ENCODE data around the gene PRKCH.

The PRKCH gene

DNA sequence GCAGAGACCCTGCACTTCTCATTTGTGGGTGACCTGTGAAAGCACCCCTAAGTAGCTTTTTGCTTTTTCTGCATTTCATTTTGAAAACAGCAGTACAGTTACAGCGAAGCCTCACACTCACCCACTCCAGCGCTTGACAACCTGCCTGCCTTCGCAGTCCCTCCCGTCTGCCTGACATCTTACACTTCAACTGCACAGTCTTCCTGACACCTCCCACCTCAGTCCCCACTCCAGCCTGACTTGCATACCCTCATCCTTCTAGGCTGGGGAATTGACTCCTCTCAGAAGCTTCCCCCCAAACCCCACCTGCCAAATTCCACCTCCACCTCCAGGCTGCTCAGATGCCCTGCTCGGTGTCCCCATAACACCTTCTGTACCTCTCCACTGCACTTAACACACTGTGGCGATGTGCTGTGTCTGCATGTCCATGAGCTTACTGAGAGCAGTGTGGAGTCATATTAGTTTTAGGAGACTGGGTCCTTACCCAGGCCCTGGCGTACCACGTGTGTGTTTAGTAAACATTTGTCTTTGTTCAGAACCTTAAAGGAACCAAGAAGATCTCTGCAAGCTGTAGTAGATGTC lies 159.4 kb downstream of the PRKCH start:
- Histone ChIP-seq H3K4me2 (ENCODE audit: low read length) (no peak overlapping the region), H3K27me3 (ENCODE audit: control insufficient read depth, insufficient read depth, low read length) (no peaks in the 10 kb centered on the region), H3K9me3 (replicated peaks; ENCODE audit: low read length) (no peaks in the 10 kb centered on the region), H3K9ac (ENCODE audit: low read depth, low read length) (no peak overlapping the region), H3K36me3 (ENCODE audit: insufficient read depth, low read length) (no peaks in the 10 kb centered on the region), H3K4me3 (ENCODE audit: low read length) (no peak overlapping the region), H3K4me1 (ENCODE audit: control insufficient read depth, insufficient read depth, low read length) (peaks cover 34% of the 10 kb centered on the region)

GRCh38 chr14:61481701-61482100 lies 160.3 kb downstream of the PRKCH start:
- no peak overlapping the region for H3K4me2 ChIP-seq (ENCODE audit: low read length)
- H3K4me1 ChIP-seq (ENCODE audit: control insufficient read depth, insufficient read depth, low read length), result peaks cover 25% of the 10 kb centered on the region

DNA sequence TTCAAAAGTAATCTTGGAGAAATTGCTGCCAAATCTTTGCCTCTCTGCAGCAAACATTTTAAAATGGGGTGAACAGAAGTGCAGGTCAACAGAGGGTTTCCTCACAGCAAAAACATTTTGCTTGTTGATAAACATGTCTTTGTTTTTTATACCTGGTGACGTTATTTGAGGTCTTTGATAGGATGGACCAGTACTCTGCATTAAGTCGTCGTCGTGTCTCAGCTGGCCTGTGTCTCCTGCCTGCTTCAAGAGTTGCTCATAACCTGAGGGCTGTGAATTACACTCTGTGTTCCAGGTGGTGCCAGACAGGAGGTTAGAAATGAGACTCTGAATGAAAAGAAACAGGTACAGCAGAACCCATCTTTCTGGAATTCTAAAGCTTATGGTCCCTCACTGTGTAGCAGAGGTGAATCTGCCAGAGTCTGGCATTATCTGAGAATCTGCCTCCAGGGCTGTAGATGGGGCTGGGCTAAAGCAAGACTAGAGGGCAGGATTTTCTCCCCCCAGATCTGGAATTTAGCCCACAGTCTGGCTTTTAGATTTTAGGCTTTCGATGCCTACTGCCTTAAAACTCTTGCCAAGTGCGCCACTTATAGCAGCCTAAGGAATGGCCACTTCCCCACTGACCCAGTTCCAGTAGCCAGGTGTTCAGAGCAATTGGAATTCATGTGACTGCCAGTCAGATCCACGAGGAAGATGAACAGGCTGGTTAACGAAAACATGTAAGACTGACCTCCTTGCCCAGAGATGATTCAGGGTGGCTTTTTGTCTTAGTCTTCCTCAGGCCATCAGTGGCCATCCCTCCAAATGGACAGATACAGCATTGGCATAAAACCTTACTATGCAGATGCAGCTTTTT lies 161.2 kb downstream of the PRKCH start:
- Histone ChIP-seq H3K27me3 (ENCODE audit: control insufficient read depth, insufficient read depth, low read length) (no peaks in the 10 kb centered on the region), H3K4me3 (ENCODE audit: low read length) (no peak overlapping the region), H3K9ac (ENCODE audit: low read depth, low read length) (no peak overlapping the region), H3K9me3 (replicated peaks; ENCODE audit: low read length) (no peaks in the 10 kb centered on the region), H3K4me2 (ENCODE audit: low read length) (no peak overlapping the region), H3K4me1 (ENCODE audit: control insufficient read depth, insufficient read depth, low read length) (peaks cover 18% of the 10 kb centered on the region), H3K36me3 (ENCODE audit: insufficient read depth, low read length) (no peaks in the 10 kb centered on the region)

More at GRCh38 chr14:61481701-61482100, 160.3 kb downstream of the PRKCH start:
- Histone ChIP-seq H3K36me3 (ENCODE audit: insufficient read depth, low read length) (no peaks in the 10 kb centered on the region), H3K9ac (ENCODE audit: low read depth, low read length) (no peak overlapping the region), H3K27me3 (ENCODE audit: control insufficient read depth, insufficient read depth, low read length) (no peaks in the 10 kb centered on the region), H3K9me3 (replicated peaks; ENCODE audit: low read length) (no peaks in the 10 kb centered on the region), H3K4me3 (ENCODE audit: low read length) (no peak overlapping the region)

- no peak overlapping the region for H3K4me3 ChIP-seq (ENCODE audit: low read length)
- no peak overlapping the region for H3K9ac ChIP-seq (ENCODE audit: low read depth, low read length)
- no peak overlapping the region for H3K4me2 ChIP-seq (ENCODE audit: low read length)
- H3K27me3 ChIP-seq (ENCODE audit: control insufficient read depth, insufficient read depth, low read length), result no peaks in the 10 kb centered on the region
- no peaks in the 10 kb centered on the region for H3K9me3 ChIP-seq (replicated peaks; ENCODE audit: low read length)
- H3K36me3 ChIP-seq (ENCODE audit: insufficient read depth, low read length), result no peaks in the 10 kb centered on the region
- peaks cover 9% of the 10 kb centered on the region for H3K4me1 ChIP-seq (ENCODE audit: control insufficient read depth, insufficient read depth, low read length)
Measured at GRCh38 chr14:61483476-61483875, 162.1 kb downstream of the PRKCH start.

GRCh38 chr14:61484031-61484430 lies 162.7 kb downstream of the PRKCH start:
- no peak overlapping the region for H3K4me3 ChIP-seq (ENCODE audit: low read length)
- no peaks in the 10 kb centered on the region for H3K27me3 ChIP-seq (ENCODE audit: control insufficient read depth, insufficient read depth, low read length)
- peaks cover 6% of the 10 kb centered on the region for H3K4me1 ChIP-seq (ENCODE audit: control insufficient read depth, insufficient read depth, low read length)
- no peaks in the 10 kb centered on the region for H3K36me3 ChIP-seq (ENCODE audit: insufficient read depth, low read length)
- no peak overlapping the region for H3K9ac ChIP-seq (ENCODE audit: low read depth, low read length)
- no peaks in the 10 kb centered on the region for H3K9me3 ChIP-seq (replicated peaks; ENCODE audit: low read length)
- H3K4me2 ChIP-seq (ENCODE audit: low read length), result no peak overlapping the region

- H3K9ac ChIP-seq (ENCODE audit: low read depth, low read length), result no peak overlapping the region
- no peaks in the 10 kb centered on the region for H3K27me3 ChIP-seq (ENCODE audit: control insufficient read depth, insufficient read depth, low read length)
- H3K36me3 ChIP-seq (ENCODE audit: insufficient read depth, low read length), result no peaks in the 10 kb centered on the region
- peaks cover 3% of the 10 kb centered on the region for H3K4me1 ChIP-seq (ENCODE audit: control insufficient read depth, insufficient read depth, low read length)
- H3K9me3 ChIP-seq (replicated peaks; ENCODE audit: low read length), result no peaks in the 10 kb centered on the region
- no peak overlapping the region for H3K4me2 ChIP-seq (ENCODE audit: low read length)
- H3K4me3 ChIP-seq (ENCODE audit: low read length), result no peak overlapping the region
Measured at GRCh38 chr14:61484826-61485584, 163.6 kb downstream of the PRKCH start.

DNA sequence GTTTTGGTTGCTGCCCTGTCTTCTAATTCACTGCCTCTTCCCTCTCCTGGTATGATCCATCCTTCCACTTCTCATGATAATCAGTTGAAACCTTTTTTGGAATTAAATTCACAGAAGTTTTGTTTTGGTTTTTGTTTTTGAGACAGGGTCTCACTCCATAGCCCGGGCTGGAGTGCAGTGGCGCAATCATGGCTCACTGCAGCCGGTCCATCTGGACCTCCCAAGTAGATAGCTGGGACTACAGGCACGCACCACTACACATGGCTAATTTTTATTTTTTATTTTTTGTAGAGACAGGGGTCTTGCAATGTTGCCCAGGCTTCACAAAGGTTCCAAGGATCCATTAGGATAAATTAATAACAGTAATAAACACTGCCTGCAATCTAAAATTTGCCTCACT lies 164.3 kb downstream of the PRKCH start:
- Histone ChIP-seq H3K36me3 (ENCODE audit: insufficient read depth, low read length) (no peaks in the 10 kb centered on the region), H3K4me1 (ENCODE audit: control insufficient read depth, insufficient read depth, low read length) (no peaks in the 10 kb centered on the region), H3K4me3 (ENCODE audit: low read length) (no peak overlapping the region), H3K27me3 (ENCODE audit: control insufficient read depth, insufficient read depth, low read length) (no peaks in the 10 kb centered on the region), H3K4me2 (ENCODE audit: low read length) (no peak overlapping the region), H3K9me3 (replicated peaks; ENCODE audit: low read length) (no peaks in the 10 kb centered on the region), H3K9ac (ENCODE audit: low read depth, low read length) (no peak overlapping the region)

DNA sequence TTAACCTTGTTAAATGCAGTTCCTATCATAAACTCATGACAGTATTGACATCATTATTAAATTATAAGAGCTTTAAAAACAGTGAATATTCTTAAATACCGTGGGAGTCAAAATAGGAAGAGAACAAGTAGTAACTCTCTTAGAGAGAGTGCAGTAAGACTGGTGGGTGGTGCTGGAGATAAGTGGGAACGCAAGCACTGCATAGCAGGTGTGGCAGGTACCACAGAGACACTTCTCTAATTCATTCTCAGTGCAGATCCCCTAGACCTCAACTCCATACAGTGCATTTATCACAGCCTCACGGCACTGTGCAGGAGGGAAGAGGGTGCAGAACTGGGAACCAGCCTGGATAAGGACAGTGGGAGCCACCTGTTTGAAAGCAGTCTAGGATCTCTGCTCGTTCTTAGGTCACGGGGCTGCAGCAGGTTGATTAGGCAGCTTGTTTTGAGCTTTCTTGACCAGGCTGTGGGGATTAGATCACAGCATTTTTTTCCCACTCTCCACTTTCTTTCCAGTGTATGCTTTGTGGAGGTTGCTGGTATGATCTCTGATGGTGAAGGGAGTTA lies 165.6 kb downstream of the PRKCH start:
- Histone ChIP-seq H3K4me1 (ENCODE audit: control insufficient read depth, insufficient read depth, low read length) (peaks cover 4% of the 10 kb centered on the region), H3K27me3 (ENCODE audit: control insufficient read depth, insufficient read depth, low read length) (no peaks in the 10 kb centered on the region), H3K4me2 (ENCODE audit: low read length) (no peak overlapping the region), H3K4me3 (ENCODE audit: low read length) (no peak overlapping the region), H3K9me3 (replicated peaks; ENCODE audit: low read length) (no peaks in the 10 kb centered on the region), H3K9ac (ENCODE audit: low read depth, low read length) (no peak overlapping the region), H3K36me3 (ENCODE audit: insufficient read depth, low read length) (no peaks in the 10 kb centered on the region)

- Histone ChIP-seq H3K4me1 (ENCODE audit: control insufficient read depth, insufficient read depth, low read length) (peaks cover 19% of the 10 kb centered on the region), H3K9me3 (replicated peaks; ENCODE audit: low read length) (no peaks in the 10 kb centered on the region), H3K4me3 (ENCODE audit: low read length) (no peak overlapping the region), H3K27me3 (ENCODE audit: control insufficient read depth, insufficient read depth, low read length) (no peaks in the 10 kb centered on the region), H3K36me3 (ENCODE audit: insufficient read depth, low read length) (no peaks in the 10 kb centered on the region), H3K9ac (ENCODE audit: low read depth, low read length) (no peak overlapping the region), H3K4me2 (ENCODE audit: low read length) (no peak overlapping the region)
Measured at GRCh38 chr14:61488417-61489401, 167.3 kb downstream of the PRKCH start.

GRCh38 chr14:61489512-61489911 lies 168.1 kb downstream of the PRKCH start:
- no peaks in the 10 kb centered on the region for H3K36me3 ChIP-seq (ENCODE audit: insufficient read depth, low read length)
- no peak overlapping the region for H3K4me3 ChIP-seq (ENCODE audit: low read length)
- no peak overlapping the region for H3K4me2 ChIP-seq (ENCODE audit: low read length)
- no peaks in the 10 kb centered on the region for H3K9me3 ChIP-seq (replicated peaks; ENCODE audit: low read length)
- no peak overlapping the region for H3K9ac ChIP-seq (ENCODE audit: low read depth, low read length)
- H3K27me3 ChIP-seq (ENCODE audit: control insufficient read depth, insufficient read depth, low read length), result no peaks in the 10 kb centered on the region
- H3K4me1 ChIP-seq (ENCODE audit: control insufficient read depth, insufficient read depth, low read length), result peaks cover 24% of the 10 kb centered on the region

Data from skeletal muscle satellite cell (primary cell).